MM.1S (cell line): ENCODE data around the gene ZIC4.

Experiments used
- CTCF ChIP-seq: fragments of 300-600 bp; sonication (generic); IDR thresholded peaks from 2 replicates; pipeline ENCODE4 v1.5.1; 2016; ENCODE audit warnings: antibody characterized with exemption, low read length, mixed read lengths
- EZH2 ChIP-seq: fragments of 300-600 bp; sonication (generic); optimal IDR thresholded peaks from 2 replicates; pipeline ENCODE3; 2017; ENCODE audit warnings: low read depth, mild to moderate bottlenecking, antibody characterized with exemption, low read length, mixed read lengths
- EZH2phosphoT487 ChIP-seq: fragments of 300-600 bp; sonication (generic); IDR thresholded peaks from 2 replicates; pipeline ENCODE4 v1.6.1; 2018; ENCODE audit warnings: antibody characterized with exemption, low read length

- TF ChIP-seq EZH2phosphoT487 (no peak), CTCF (no peak), EZH2 (no peak)
These were observed 11.5 kb downstream of the ZIC4 start for GRCh38 chr3:147394884-147395225.
